Common myeloid progenitor, CD34-positive (primary cell): ENCODE results near the gene UBE2E2.

ENCODE experiments used
- CTCF ChIA-PET: fragments of 350-600 bp; sonication (Branson Sonifier 250); formaldehyde crosslinking; loops from one replicate; lab custom pipeline; 2021; ENCODE audit warnings: antibody characterized with exemption; lab: Charles Lee
- POLR2A ChIA-PET: fragments of 350-600 bp; sonication (Branson Sonifier 250); formaldehyde crosslinking; loops from one replicate; lab custom pipeline; 2021; ENCODE audit warnings: antibody characterized with exemption; lab: Charles Lee
- DNase-seq, 3 donors: peaks; one replicate each; pipeline versions ENCODE4 v3.0.0 to v3.0.0-alpha.2; 2013
- H3K27ac ChIP-seq, 2 experiments: 1 replicate in 1 of 2; 2 replicates in 1 of 2; pipeline ENCODE4 v1.7.0; 2013; ENCODE audit warnings: inconsistent platforms in 2 of 2, low read length in 2 of 2, mild to moderate bottlenecking in 2 of 2, low read depth in 1 of 2, moderate library complexity in 1 of 2; ENCODE audit not compliant: severe bottlenecking in 2 of 2, insufficient read depth in 1 of 2, poor library complexity in 1 of 2
- H3K27me3 ChIP-seq, 5 experiments: replicated peaks in 2 of 5; 1 replicate in 3 of 5; 2 replicates in 2 of 5; pipeline versions ENCODE4 v1.6.1 to v1.7.0; 2013; ENCODE audit warnings: low read length in 4 of 5, mild to moderate bottlenecking in 2 of 5, moderate library complexity in 2 of 5, inconsistent platforms in 1 of 5; ENCODE audit not compliant: insufficient read depth in 5 of 5, control insufficient read depth in 4 of 5
- H3K36me3 ChIP-seq, 4 experiments: 1 replicate in 2 of 4; 2 replicates in 2 of 4; pipeline versions ENCODE4 v1.6.1 to v1.7.0; 2013; ENCODE audit warnings: low read length in 3 of 4, control low read depth in 1 of 4, mild to moderate bottlenecking in 1 of 4; ENCODE audit not compliant: control insufficient read depth in 4 of 4, insufficient read depth in 4 of 4
- H3K4me1 ChIP-seq, 4 experiments: 1 replicate in 3 of 4; 2 replicates in 1 of 4; pipeline versions ENCODE4 v1.6.1 to v1.7.1; 2013; ENCODE audit warnings: low read length in 3 of 4, mild to moderate bottlenecking in 3 of 4, control low read depth in 1 of 4, inconsistent platforms in 1 of 4, moderate library complexity in 1 of 4; ENCODE audit not compliant: control insufficient read depth in 4 of 4, insufficient read depth in 4 of 4; ENCODE audit errors: control extremely low read depth in 1 of 4
- H3K4me3 ChIP-seq, 7 experiments: 1 replicate in 4 of 7; 2 replicates in 3 of 7; pipeline versions ENCODE4 v1.5.1 to v1.7.0; 2013; ENCODE audit warnings: mild to moderate bottlenecking in 7 of 7, low read length in 6 of 7, moderate library complexity in 6 of 7, inconsistent platforms in 2 of 7, low read depth in 2 of 7, control low read depth in 1 of 7; ENCODE audit not compliant: insufficient read depth in 4 of 7, control insufficient read depth in 1 of 7; ENCODE audit errors: extremely low read depth in 1 of 7
- H3K9me3 ChIP-seq, 5 experiments: 1 replicate in 4 of 5; 2 replicates in 1 of 5; pipeline versions ENCODE4 v1.6.1 to v1.7.1; 2013; ENCODE audit warnings: low read length in 4 of 5, mild to moderate bottlenecking in 2 of 5, inconsistent platforms in 1 of 5, low read depth in 1 of 5, moderate library complexity in 1 of 5; ENCODE audit not compliant: control insufficient read depth in 4 of 5, insufficient read depth in 2 of 5; ENCODE audit errors: control extremely low read depth in 1 of 5
- WGBS: methylation state at CpG from one replicate; pipeline ENCODE4 v1.1.5; 2013; ENCODE audit not compliant: insufficient coverage; 5-methylcytosine and 5-hydroxymethylcytosine counted together

Gene UBE2E2

DNA sequence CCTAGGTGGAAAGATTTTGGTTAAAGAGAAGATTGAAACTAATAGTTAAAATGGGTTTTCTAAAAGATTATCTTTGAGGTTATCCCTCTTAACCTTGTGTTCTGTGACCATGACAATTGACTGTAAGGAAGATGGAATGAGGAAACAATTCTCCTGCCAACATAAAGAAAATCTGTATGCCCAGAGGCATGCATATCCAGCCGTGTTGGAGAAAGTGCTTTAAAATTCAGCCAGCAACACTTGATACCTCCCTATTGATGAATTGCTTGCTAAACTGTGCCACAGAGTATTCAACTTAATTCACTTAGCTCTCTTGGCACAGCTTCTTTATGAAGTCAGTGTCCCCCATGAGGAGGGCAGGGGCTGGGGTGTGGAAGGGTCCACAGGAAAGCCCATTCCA lies 203.5 kb downstream of the UBE2E2 start:
- H3K27me3 ChIP-seq, result peaks cover 0 to 2% (median 0%) of the 10 kb centered on the region in 5 experiments
- POLR2A ChIA-PET, result no interaction called here
- WGBS, result no CpG with 5 or more reads among the region's 1 CpG
- H3K4me1 ChIP-seq, result peaks cover 0 to 4% (median 3%) of the 10 kb centered on the region in 4 experiments
- no peaks in the 10 kb centered on the region for H3K9me3 ChIP-seq
- DNase-seq, result no peak
- H3K4me3 ChIP-seq, result no peak overlapping the region
- CTCF ChIA-PET, result no interaction called here
- H3K27ac ChIP-seq, result no peak overlapping the region
- H3K36me3 ChIP-seq, result no peaks in the 10 kb centered on the region

DNA sequence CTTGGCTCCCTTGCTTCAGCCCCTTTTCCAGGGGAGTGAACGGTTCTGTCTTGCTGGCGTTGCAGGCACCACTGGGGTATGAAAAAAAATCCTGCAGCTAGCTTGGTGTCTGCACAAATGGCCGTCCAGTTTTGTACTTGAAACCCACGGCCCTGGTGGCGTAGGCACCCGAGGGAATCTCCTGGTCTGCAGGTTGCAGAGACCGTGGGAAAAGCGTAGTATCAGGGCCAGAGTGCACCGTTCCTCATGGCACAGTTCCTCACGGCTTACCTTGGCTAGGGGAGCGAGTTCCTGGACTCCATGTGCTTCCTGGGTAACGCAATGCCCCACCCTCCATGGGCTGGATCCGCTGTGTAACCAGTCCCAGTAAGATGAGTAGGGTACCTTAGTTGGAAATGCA lies 214.9 kb downstream of the UBE2E2 start:
- Histone ChIP-seq H3K4me1 (peaks cover 0 to 6% (median 0%) of the 10 kb centered on the region in 4 experiments), H3K27ac (no peak overlapping the region), H3K27me3 (no peaks in the 10 kb centered on the region), H3K36me3 (no peaks in the 10 kb centered on the region), H3K4me3 (no peak overlapping the region), H3K9me3 (no peaks in the 10 kb centered on the region)
- WGBS, result 97% methylated on average over 13 of the region's 13 CpGs
- DNase-seq, result no peak
- CTCF ChIA-PET, result no interaction called here
- POLR2A ChIA-PET, result interaction anchor here (0.6 kb wide), 1 partner anchor 91 kb away, joined by 3 read pairs; no protein-coding TSS in a partner anchor

DNA sequence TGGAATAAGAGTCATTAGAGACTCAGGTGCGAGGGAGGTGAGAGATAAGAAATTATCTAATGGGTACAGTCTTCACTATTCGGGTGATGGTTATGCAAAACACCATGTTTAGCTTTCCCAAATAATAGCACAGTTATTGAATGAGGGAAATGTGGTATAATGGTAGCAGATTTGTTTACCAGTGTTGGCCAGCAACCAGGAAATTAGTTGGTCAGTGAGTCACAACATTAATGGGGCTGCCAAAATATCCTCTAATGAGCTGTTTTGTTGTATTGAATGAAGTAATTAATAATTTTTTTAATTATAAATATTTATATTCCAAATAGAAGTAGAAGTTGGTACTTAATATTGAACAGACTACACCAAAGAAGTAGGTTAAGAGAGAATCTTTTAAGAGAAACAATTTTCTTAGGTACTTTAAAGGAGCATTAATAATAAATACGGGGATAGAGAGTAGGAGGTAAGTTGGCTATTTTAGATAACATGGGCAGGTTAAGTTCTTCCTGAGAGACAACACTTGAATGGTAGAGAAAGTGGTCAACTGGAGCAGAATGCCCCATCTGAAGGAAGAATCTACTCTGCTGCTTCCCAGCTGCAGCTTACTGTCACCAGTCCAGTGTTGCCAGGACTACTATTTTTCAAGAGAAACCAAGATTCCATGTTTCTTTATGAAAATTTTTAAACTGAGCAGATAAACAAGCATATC lies 218.8 kb downstream of the UBE2E2 start:
- POLR2A ChIA-PET, result interaction anchor here (0.5 kb wide), 1 partner anchor 1722 kb away, joined by 3 read pairs; no protein-coding TSS in a partner anchor
- H3K9me3 ChIP-seq, result no peaks in the 10 kb centered on the region
- DNase-seq, result no peak
- no peaks in the 10 kb centered on the region for H3K36me3 ChIP-seq
- WGBS, result 100% methylated on average over 1 of the region's 3 CpGs
- no peak overlapping the region for H3K4me3 ChIP-seq
- CTCF ChIA-PET, result no interaction called here
- H3K27ac ChIP-seq, result no peak overlapping the region
- no peaks in the 10 kb centered on the region for H3K27me3 ChIP-seq
- H3K4me1 ChIP-seq, result peaks cover 0 to 2% (median 0%) of the 10 kb centered on the region in 4 experiments

DNA sequence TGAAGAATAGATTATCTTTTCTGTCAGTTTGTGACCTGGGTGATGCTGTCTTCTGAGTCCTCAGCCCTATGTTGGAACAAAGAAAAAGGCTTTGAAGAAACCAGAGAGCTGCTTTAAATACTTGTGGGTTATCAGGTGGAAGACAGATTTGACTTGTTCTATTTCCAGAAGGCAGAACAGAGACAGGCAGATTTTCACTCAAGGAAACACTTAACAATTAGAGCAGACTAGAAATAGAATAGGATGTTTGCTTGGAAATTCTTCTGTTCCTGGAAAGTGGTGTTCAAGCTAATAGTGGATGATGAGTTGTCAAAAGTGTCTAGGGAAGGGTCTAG lies 219.4 kb downstream of the UBE2E2 start:
- Histone ChIP-seq H3K4me1 (peaks cover 0 to 2% (median 0%) of the 10 kb centered on the region in 4 experiments), H3K27me3 (no peaks in the 10 kb centered on the region), H3K27ac (no peak overlapping the region), H3K9me3 (no peaks in the 10 kb centered on the region), H3K4me3 (no peak overlapping the region), H3K36me3 (no peaks in the 10 kb centered on the region)
- DNase-seq, result no peak
- ChIA-PET CTCF (no interaction called here), POLR2A (no interaction called here)

DNA sequence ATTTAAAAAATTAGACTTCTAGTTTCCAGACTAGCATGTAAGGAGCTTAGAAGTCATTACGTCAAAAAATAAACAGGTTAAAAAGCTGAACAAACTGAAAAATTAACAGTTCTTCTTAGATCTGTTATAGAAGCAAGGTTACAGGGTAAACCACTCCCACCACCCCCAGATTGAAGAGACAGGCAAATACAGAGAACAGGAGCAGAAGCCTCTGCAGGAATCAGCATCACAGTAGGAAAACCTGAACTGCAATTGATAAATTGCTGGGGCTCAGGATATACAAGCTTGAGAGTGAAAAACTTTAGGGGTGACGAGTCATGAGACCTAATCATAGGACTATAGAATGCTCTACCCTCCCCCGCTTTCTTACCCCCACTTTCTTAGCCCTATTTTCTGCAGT lies 222.3 kb downstream of the UBE2E2 start:
- no peaks in the 10 kb centered on the region for H3K27me3 ChIP-seq
- no peaks in the 10 kb centered on the region for H3K4me1 ChIP-seq
- no peak overlapping the region for H3K4me3 ChIP-seq
- WGBS, result 100% methylated on average over 3 of the region's 3 CpGs
- CTCF ChIA-PET, result interaction anchor here (0.7 kb wide), 1 partner anchor 102 kb away, joined by 3 read pairs; no protein-coding TSS in a partner anchor
- DNase-seq, result no peak
- no peaks in the 10 kb centered on the region for H3K36me3 ChIP-seq
- no peak overlapping the region for H3K27ac ChIP-seq
- H3K9me3 ChIP-seq, result no peaks in the 10 kb centered on the region
- POLR2A ChIA-PET, result no interaction called here

DNA sequence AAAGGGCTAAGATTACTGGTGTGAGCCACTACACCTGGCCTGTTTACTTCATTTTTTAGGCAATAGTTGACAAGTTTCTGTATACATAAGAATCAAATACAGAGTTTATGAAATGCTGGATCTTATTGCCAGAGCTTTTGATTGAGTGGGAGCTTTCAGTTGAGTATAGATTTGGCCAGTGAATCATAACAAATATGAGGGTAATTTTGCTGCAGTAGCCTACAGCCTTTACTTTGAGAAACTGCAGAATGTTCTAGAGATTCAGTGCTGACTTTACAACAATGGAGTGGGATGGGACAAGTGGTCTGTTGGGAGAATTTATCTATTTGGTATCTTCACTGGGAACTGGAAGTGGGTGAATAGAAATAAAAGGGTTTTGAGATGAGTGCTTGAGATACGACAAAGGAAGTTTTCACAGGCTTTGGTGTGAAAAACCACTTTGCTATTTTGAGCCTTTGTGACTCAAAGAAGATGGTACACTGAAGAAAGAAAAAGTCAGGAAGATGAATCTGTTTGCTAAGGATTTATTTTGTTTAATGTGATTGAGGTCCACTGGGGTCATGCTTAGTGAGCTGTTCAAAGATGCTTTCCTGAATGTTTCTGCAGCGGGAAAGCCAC lies 227.8 kb downstream of the UBE2E2 start:
- H3K27ac ChIP-seq, result no peak overlapping the region
- ChIA-PET CTCF (no interaction called here), POLR2A (no interaction called here)
- H3K4me1 ChIP-seq, result peaks cover 0 to 6% (median 2%) of the 10 kb centered on the region in 4 experiments
- no peak for DNase-seq
- H3K27me3 ChIP-seq, result no peaks in the 10 kb centered on the region
- H3K9me3 ChIP-seq, result no peaks in the 10 kb centered on the region
- H3K4me3 ChIP-seq, result no peak overlapping the region
- WGBS, result 100% methylated on average over 1 of the region's 2 CpGs
- H3K36me3 ChIP-seq, result no peaks in the 10 kb centered on the region

DNA sequence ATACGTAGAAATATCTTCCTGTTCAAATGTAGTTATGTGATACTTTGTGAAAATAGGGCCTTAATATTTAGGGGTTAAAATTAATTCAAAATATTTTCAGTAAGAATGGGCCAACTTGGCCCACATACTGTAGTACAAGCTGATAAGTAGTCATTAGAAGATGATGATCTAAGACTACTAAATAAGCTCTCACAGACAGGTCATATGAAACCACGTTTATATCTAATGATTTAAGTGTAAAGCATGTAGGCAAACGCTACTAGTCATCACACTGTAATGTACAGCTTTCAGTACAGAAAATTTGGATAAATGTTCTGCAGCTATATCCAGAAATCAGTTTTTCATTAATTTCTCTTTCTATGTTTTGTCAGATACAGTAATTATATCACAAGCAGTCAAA lies 228.6 kb downstream of the UBE2E2 start:
- ChIA-PET CTCF (no interaction called here), POLR2A (no interaction called here)
- Histone ChIP-seq H3K27ac (no peak overlapping the region), H3K4me3 (no peak overlapping the region), H3K27me3 (no peaks in the 10 kb centered on the region), H3K36me3 (no peaks in the 10 kb centered on the region), H3K9me3 (no peaks in the 10 kb centered on the region), H3K4me1 (peaks cover 0 to 6% (median 2%) of the 10 kb centered on the region in 4 experiments)
- DNase-seq, result no peak
- no CpG with 5 or more reads among the region's 3 CpGs for WGBS
